Peyer's patch (tissue), 4 donors: ENCODE data around the gene ADD2.

Experiments
- CTCF ChIP-seq, 6 experiments: fragments of 450-650 bp in 4 of 6; fragments of 200-600 bp in 2 of 6; sonication (generic) in 1 of 6; IDR thresholded peaks; one replicate each; pipeline ENCODE4 v1.5.1; 2017 to 2019; ENCODE audit warnings: antibody characterized with exemption in 6 of 6, mild to moderate bottlenecking in 3 of 6, moderate library complexity in 1 of 6
- POLR2A ChIP-seq, 2 donors: fragments of 450-650 bp; IDR thresholded peaks; one replicate each; pipeline ENCODE4 v1.5.1; 2017; ENCODE audit warnings: antibody characterized with exemption in 2 of 2, mild to moderate bottlenecking in 2 of 2, moderate library complexity in 2 of 2

- TF ChIP-seq CTCF (IDR thresholded peaks at IDR 0.05) = no peak
- no peak for TF ChIP-seq POLR2A (IDR thresholded peaks at IDR 0.05)
These were observed 134.5 kb downstream of the ADD2 start for GRCh38 chr2:70633508-70633907.
